HG03139 (cell line): ENCODE data around the gene DHRS11.

Experiments used
- ATAC-seq: cut with Tn5 transposase; IDR thresholded peaks from one replicate; pipeline ENCODE4 v1.9.1; 2021; ENCODE audit not compliant: unreplicated experiment

Gene DHRS11

GRCh38 chr17:36591434-36592315, at the start of gene DHRS11:
Gene DHRS11, plus strand, starts transcription at chr17:36591879. Its CDS starts 131 bp downstream, at chr17:36592010.
- peak; percentile 77 for ATAC-seq

GRCh38 chr17:36542755-36543154, 48.9 kb upstream of the DHRS11 start:
- ATAC-seq, result no peak

- ATAC-seq, result peak; percentile 2
Observed at GRCh38 chr17:36544044-36544306, 47.7 kb upstream of the DHRS11 start.

GRCh38 chr17:36544307-36545076, 47.2 kb upstream of the DHRS11 start, which contains the start of gene GGNBP2:
Gene GGNBP2, plus strand, starts transcription at chr17:36544919. Its CDS starts 806 bp downstream, at chr17:36545725.
- peak; percentile 49 for ATAC-seq

GRCh38 chr17:36545077-36545464, 46.6 kb upstream of the DHRS11 start:
- ATAC-seq, result peak; percentile 26

- peak; percentile 60 for ATAC-seq
Observed at GRCh38 chr17:36545465-36546417, 45.9 kb upstream of the DHRS11 start.

GRCh38 chr17:36546418-36547093, 45.1 kb upstream of the DHRS11 start:
- ATAC-seq, result no peak

GRCh38 chr17:36547776-36548175, 43.9 kb upstream of the DHRS11 start:
- no peak for ATAC-seq

GRCh38 chr17:36550491-36551417, 40.9 kb upstream of the DHRS11 start:
- ATAC-seq, result no peak

- no peak for ATAC-seq
Observed at GRCh38 chr17:36553459-36553858, 38.2 kb upstream of the DHRS11 start.

- no peak for ATAC-seq
Observed at GRCh38 chr17:36566081-36566480, 25.6 kb upstream of the DHRS11 start.

GRCh38 chr17:36575028-36575427, 16.7 kb upstream of the DHRS11 start:
- ATAC-seq, result no peak

GRCh38 chr17:36576793-36577192, 14.9 kb upstream of the DHRS11 start:
- ATAC-seq, result no peak

GRCh38 chr17:36578671-36579070, 13.0 kb upstream of the DHRS11 start:
- no peak for ATAC-seq

- no peak for ATAC-seq
Observed at GRCh38 chr17:36583787-36584186, 7.9 kb upstream of the DHRS11 start.

- no peak for ATAC-seq
Observed at GRCh38 chr17:36586138-36586537, 5.5 kb upstream of the DHRS11 start.

GRCh38 chr17:36590082-36590481, 1.6 kb upstream of the DHRS11 start:
- no peak for ATAC-seq

- peak; percentile 4 for ATAC-seq
Observed at GRCh38 chr17:36592316-36592715, 637 bp downstream of the DHRS11 start.

- ATAC-seq, result no peak
Observed at GRCh38 chr17:36592716-36593321, 1.1 kb downstream of the DHRS11 start.
